Activated effector memory CD4-positive, alpha-beta T cell treated with Interleukin-2 at 50 U/mL for 16 hours (primary cell): ENCODE results near the gene UBE3A.
"Not testable (repeated sequence)": the region's sequence is repeated elsewhere in the genome, so short reads cannot be mapped to it uniquely, and the experiment has no call there.

Experiments
- DNase-seq: peaks from one replicate; pipeline ENCODE4 v3.0.0-alpha.2; 2020

UBE3A gene

DNA sequence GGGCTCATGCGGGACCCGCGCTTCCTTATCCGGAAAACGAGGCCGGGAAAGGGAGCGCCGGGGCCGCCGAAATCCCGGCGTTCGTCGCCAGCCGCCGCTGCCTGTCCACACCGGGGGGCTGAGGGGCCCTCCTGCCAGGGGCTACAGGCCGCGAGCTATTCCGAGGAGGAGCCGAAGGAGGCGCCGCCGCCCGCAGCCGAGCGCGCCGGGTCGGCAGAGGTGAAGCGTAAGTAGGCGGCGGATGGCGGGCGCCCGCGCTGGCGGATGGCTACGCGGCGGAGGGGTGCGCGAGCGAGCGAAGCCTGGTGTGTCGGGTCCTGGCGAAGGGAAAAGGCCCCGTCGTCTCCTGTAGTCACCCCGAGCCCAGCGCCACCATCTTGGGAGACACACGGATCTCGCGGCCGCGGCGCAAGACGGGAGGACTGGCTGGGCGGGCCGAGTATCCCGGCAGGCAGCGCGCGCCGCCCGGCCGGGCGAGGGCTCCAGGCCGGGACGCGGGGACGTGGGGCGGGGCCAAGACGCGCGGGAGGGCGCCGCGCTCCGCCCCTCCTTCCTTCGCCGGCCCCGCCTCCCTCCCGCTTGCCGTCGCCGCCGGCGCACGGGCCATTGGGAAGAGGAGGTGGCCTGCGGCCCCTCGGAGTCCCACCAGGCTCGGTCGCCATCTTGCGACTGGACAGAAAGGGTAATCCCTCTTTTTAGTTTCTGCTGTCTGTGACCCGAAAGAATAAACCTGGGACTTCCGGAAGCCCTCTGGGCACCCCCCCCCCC lies at the start of gene UBE3A:
TSS of gene UBE3A (minus strand) at position 424 of the 768 bp plus-strand sequence. CDS start 29,917 bp downstream, outside the sequence.
- DNase-seq: peak; percentile 82

- no peak for DNase-seq
These were observed 48.5 kb upstream of the UBE3A start for GRCh38 chr15:25487226-25487884.

GRCh38 chr15:25486051-25486450 lies 47.2 kb upstream of the UBE3A start:
- DNase-seq: no peak

DNA sequence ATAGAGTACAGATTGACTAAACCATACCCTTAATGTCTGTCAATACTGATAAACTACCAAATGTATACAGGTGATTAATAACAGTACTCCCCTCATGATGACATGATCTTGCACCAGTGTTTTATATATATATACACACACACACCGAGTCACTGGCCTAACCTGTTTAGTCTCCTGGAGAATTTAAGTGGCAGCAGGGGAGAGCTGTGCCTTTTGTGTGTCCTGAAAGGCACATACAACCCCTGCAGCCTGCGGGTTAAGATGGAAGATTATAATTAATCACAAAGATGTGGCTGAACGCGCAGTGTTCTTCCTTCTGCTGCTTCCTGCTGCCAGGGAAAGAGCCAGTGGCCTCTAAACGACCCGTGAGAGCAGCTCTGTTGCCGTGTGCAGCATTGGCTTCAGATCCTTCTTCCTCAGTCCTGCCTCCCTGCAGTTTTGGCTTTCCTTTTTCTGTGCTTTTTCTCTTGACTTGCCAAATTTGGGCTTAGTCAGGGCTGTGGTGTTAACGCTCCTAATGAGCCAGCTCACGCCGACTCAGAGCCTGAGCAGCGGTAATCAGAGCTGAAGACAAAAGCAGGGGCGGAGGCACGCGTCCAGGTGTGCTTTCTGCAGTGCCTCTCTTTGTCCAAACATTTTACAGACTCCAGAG lies 42.5 kb upstream of the UBE3A start:
- no peak for DNase-seq

DNA sequence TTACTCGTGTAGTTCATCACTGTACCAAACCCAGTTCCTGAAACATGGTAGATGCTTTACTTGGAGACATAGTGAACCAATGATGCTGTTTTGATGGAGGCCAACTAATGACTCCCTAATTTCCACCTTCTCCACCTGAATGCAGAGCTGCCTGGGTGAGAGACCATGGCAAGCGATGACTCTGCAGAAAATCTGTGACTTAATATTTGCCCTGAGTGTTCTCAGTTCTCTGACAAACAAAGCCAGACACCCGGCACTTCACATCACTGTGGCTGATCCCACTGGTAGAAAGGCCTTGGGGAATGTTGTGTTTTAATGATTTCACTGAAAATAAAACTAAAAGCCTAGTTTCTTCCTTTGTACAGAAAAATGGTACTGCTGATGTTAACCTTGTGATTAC lies 39.5 kb upstream of the UBE3A start:
- DNase-seq: no peak

- no peak for DNase-seq
These were observed 39.0 kb upstream of the UBE3A start for GRCh38 chr15:25477816-25478215.

DNA sequence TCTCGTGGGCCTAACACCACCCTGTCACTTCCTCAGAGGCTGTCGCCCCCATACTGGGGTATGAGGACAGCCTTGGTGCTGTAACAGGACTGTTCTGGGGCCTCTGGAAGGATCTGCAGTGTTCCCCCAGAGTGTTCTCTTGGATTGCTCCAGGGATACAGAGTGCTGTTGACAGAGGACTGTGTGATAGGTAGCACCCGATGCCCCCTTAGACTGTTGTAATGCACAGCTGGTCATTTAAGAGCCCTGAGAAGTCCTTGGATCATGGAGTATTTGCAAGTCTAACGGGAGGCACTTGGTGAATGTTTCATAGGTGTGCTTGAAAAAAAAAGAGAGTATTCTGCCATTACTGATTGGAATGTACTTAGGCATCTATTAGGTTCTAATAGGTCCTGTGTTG lies 35.4 kb upstream of the UBE3A start:
- no peak for DNase-seq

GRCh38 chr15:25470230-25470629 lies 31.4 kb upstream of the UBE3A start:
- DNase-seq: no peak

- DNase-seq: no peak
These were observed 30.6 kb upstream of the UBE3A start for GRCh38 chr15:25469377-25469776.

DNA sequence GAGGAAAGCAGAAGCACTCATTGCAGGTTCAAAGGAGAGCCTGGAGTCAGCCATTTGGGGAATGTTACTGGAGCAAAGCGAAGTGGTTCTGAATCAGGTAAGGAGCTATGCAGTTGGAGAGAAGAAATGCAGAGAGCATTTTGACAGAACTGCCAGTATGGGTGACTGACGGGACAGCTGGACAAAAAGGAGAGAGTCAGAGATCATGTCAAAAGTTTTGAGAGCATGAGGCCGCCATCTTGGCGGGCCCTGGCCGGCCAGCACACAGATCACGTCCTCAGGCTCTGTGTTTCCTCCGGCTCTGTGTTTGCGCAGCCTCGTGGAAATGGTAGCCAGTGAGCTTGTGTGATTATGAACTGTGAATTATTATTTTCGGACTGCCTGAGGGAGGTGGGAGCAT lies 29.8 kb upstream of the UBE3A start:
- no peak for DNase-seq

DNA sequence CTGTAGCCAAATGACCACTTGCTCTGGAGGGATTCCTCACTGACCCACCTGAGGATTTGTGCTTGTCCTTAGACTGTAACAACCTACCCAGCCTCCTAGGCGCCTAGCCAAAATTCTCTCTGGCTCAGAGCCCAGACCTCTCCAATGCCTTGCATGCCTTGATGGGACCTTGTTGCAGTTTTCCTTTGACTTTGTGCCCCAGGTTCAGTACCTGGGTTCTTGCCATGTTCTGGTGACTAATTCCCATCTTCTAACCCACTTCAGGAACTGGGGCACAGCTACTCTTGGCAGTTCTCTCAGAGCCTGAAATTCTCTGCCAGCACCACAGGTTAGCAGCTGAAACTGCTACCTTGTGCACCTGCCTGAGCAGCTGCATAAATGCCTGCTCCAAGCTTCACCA lies 27.0 kb upstream of the UBE3A start:
- DNase-seq: no peak

DNA sequence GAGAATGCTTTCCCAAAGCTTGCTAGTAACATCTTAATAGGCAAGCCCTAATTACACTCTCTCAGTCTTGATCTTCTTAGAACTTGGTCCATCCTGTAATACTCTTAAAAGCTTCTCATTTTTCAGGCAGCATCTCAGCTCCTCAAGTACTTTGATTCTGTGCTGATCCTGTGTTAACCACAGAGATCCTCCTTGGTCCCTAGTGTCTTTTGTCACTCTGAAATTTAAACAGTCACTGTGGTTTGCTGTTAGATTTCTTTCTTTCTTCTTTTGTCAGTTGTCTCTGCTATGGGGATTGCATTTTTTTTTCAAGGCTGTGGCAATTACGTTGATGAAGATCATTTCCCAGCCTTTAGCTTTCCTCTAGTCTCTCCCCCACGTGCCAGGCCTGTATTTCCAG lies 26.0 kb upstream of the UBE3A start:
- DNase-seq: no peak

- DNase-seq: no peak
These were observed 25.6 kb upstream of the UBE3A start for GRCh38 chr15:25464383-25464782.

DNA sequence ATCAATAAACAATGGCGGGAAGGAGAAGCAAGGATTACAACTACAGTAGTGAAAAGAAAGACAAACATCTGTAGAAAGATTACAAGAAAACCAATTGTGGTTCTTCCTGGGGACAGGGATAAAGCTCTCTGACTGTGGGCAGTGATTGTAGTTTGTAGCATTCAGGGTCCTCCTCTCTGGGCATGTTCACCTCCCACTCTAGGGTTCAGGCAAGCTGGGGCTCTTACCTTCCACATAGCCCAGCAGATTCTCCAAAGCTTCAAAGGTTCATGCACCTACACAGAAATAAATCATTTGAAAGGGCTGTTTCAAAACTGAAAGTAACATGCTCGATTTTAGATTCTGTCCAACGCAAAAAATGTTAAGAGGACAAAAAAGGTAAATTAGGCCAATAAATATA lies 17.4 kb upstream of the UBE3A start:
- DNase-seq: no peak

- no peak for DNase-seq
These were observed 16.4 kb upstream of the UBE3A start for GRCh38 chr15:25455226-25455625.

GRCh38 chr15:25454771-25455170 lies 15.9 kb upstream of the UBE3A start:
- no peak for DNase-seq

DNA sequence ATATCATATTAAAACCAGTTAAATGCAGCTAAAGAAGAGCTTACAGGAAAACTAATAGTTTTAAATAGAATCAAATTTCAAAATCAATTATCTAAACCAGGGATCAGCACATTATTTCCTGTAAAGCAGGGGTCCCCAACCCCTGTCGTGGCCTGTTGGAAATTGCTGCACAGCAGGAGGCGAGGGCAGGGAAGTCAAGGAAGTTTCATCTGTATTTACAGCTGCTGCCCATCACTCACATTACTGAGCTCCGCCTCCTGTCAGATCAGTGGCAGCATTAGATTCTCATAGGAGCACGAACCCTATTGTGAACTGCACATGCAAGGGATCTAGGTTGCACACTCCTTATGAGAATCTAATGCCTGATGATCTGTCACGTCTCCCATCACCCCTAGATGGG lies 14.4 kb upstream of the UBE3A start:
- not testable (repeated sequence) for DNase-seq

DNA sequence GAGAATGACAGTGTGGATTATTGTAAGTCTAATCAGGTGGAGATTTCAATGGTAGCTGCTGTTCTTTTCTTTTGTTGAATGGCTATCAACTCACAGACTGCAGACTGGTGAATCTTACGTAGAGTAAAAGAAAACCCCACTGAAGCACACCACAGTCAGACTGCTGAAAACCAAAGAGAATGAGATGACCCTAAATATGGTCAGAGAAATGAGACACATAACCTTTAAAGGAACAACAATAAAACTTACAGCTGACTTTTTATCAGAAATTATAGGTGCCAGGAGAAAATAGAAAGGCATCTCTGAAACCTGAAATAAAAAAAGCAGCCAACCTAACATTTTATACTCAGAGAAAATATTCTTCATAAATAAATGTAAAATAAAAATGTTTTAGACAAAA lies 12.7 kb upstream of the UBE3A start:
- no peak for DNase-seq

GRCh38 chr15:25450163-25450562 lies 11.3 kb upstream of the UBE3A start:
- DNase-seq: no peak

DNA sequence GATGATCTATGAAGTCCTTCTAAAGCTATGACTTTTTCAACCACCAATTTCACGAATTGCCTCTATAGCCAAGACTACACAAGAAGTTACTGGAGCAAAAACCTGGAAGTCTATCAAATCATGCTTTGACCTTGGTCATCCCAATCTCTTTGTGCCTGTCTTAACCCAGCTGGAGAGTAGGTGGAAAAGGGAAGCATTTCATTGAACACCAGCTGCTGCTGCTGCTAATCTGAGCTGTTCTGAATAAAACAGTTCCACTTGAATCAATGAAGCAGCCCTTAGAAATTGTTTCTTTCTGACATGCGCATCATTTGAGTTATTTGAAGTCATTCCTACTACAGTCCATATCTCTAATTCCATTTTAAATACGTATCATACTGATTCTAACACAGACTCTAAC lies 7.3 kb upstream of the UBE3A start:
- DNase-seq: no peak

DNA sequence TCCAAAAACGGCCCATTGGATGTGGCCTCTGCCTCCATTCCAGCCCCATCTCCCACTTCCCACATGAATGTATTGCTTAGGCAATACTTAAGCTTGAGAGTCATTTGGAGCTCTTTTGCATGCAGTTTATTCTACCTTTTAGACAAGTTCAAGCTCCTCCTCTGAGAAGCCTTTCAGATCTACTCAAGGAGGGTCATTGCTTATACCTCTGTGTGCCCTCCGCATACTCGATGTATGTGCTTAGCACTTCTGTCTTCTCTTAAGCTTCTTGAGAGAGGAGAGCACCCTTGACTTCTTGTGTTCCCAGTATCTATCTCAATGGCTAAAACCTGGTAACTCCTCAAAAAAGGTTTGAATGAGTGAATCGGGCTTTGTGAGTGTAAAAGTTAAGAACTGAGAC lies 6.6 kb upstream of the UBE3A start:
- no peak for DNase-seq

GRCh38 chr15:25441111-25441510 lies 2.3 kb upstream of the UBE3A start:
- no peak for DNase-seq

DNA sequence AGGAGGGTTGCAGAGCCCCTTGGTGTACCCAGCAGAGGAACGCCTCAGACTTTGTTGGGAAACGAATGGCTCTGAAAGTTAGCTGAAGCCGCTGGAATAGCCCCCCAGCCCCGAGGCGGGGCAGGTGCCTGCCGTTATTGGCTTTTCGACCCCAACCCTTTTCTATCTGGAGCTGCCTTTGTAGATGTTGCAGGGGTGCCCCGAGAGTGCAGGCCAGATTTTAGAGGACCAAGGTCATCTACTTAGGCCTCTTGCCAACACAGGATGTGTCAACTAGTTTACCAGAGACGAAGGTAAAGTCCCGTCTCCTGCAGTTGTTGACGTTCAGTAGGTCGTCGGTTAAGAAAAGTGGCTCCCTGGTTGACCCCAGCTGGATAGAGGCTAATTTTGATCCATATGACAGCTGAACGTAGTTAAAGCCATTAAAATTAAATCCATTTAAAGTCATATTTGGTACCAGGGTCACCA lies 579 bp upstream of the UBE3A start:
- DNase-seq: no peak
